GM10847 (cell line): ENCODE data around the gene ZNF554.

Source experiments
- POLR2A ChIP-seq: IDR thresholded peaks from 2 replicates; pipeline ENCODE4 v1.6.1; 2011; ENCODE audit not compliant: insufficient read length; ENCODE audit errors: extremely low read depth

The ZNF554 gene

DNA sequence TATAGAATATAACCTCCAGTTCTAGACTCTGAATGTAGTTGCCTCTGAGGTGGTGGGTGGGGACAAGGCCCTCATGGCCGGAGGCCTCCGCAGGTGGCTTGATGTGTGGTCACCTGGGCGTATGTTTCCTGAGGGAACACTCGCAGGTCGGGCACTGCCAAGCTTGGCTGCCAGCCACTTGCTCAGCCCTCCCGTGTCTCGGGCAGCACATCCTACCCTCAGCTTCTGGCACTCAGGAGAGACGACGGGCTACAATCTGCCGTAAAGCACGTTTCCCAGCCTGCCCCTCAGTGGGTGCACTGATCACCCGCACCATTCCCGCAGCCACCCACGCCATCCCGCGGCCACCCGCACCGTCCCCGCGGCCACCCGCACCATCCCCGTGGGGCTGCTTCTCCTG, 19.2 kb upstream of the ZNF554 start:
- no peak for TF ChIP-seq POLR2A

DNA sequence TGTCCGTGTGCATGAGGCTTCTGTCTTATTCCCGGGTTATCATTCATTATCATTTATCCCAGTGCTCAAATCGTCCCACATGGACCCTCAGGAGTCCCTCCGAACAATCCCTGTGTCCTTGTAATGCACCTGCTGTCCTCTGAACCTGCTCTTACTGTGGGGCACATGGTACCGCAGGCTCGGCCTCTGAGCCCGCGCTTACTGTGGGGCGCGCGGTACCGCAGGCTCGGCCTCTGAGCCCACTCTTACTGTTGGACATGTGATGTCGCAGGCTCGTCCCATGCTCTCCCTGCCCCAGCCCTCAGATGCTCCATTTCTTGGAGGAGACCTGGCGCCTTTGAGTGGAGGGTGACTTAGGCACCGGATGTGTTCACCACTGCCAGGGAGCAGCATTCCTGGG, 16.8 kb upstream of the ZNF554 start:
- TF ChIP-seq POLR2A: no peak

DNA sequence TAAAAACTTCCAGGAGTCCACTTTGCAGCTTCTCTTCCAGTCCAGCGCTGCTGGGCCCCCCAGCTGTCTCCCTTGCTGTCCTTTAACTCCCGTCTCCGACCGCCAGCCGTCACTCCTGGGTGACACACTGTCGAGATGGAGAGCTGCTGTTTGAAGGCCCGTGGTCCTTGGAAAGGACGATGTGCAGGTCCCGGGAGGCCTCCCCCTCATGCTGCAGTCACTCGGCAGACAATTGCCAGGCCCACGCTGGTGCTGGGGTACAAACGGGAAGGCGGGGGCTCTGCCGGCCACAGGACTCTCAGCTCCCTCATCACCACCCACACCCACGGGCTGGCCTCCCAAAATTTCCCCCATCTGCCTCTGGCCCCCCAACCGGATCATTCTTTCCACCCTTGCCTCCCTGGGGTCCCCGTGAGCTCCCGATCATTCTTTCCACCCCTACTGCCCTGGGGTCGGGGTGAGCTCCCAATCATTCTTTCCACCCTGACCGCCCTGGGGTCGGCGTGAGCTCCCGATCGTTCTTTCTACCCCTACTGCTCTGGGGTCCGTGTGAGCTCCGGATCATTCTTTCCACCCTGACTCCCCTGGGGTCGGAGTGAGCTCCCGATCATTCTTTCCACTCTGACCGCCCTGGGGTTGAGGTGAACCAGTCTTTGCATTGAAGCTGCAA, 16.0 kb upstream of the ZNF554 start:
- TF ChIP-seq POLR2A: no peak

DNA sequence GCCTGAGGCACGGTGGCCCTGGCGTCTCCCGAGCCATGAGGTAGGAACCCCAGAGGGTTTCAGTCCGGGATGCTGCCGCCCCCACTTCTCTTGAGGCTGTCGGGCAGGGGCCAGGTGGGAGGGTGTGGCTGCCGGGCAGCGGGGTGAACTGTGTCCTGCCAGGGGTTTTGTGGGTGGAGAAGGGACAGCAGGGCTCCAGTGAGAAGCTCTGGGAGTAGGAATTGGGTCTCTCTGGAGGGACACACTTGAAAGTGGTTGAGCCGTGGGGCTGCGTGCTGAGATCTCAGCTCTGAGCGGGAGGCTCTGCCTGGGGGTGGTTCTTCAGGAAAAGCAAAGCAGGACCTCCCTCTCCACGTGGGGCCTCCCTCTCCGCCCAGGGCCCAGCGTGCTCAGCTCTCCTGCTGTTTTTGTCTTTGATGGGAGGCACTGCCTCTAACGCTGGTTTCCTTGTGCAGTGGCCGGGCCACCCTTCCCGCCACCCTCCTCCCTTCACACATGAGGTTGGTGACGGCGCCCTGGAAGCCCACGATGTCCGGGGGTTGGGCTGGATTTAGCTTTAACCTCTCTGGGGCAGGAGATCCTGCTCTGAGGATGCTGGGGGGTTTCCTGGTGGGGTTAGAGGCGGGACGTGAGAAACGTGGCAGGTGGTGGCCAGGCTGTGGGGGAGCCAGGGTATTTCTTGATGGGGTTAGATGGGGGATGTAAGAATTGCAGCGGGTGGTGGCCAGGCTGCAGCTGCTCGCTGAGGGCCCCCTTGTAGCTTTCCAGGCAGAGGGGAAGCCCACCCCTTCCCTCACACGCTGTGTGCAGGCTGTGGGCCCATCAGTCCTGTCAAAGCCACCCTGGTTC, 15.3 kb upstream of the ZNF554 start:
- TF ChIP-seq POLR2A: no peak

DNA sequence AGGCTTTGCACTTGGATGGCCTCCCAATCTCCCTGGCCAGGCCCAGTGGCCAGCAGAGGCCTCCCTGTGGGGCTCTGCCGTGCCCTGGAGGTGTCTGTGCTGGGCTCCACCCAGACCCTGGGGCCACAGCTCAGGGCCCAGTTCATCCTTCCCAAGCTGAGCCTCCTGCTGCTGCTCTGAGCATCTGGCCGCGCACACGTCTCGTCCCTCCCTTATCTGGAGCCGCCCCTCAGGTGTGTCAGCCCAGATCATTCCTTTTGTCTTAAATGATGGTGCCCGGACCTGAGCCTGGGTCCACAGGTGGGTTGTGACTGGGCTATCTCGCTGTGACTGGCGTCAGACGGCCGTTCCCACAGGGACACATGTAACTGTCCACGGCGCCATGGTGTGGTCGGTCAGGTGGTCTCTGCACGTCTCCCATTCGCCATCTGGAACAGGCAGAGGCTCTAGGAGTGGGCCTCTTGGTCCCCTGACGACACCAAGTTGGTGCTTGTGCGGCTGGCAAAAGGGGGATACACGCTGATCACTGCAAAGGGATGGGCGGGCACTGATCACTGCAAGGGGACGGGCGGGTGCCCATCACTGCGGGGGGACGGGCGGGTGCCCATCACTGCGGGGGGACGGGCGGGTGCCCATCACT, 14.3 kb upstream of the ZNF554 start:
- no peak for TF ChIP-seq POLR2A

DNA sequence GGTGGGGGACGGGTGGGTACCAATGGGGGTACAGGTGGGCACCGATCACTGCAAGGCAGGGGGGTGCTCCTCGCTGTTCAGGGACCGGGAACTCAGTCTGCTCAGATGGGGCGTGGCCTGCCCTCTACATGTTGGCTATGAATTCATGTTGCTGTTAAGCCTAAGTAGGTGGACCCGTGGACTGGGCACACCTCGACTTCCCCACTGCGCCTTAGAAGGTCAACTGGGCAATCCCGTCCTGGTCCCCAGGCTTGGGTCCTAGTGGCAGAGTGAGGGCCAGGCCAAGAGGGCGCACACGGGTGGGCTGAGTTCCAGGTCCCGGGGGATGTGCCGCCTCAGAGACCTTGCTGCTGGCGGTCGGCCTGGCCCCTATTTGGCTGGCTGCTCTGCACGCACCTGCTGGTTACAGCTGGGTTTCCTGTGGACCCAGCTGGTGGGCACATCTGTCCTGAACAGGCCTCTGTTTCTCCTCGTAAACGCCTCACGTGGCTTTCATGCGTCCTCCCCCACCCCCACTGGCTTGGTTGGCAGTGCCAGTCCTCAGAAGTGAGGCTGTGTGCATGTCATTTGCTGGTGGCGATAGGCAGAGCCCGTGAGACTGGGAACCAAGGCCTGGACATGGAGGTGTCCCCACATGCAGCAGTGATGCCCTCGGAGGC, 13.5 kb upstream of the ZNF554 start:
- TF ChIP-seq POLR2A: no peak

DNA sequence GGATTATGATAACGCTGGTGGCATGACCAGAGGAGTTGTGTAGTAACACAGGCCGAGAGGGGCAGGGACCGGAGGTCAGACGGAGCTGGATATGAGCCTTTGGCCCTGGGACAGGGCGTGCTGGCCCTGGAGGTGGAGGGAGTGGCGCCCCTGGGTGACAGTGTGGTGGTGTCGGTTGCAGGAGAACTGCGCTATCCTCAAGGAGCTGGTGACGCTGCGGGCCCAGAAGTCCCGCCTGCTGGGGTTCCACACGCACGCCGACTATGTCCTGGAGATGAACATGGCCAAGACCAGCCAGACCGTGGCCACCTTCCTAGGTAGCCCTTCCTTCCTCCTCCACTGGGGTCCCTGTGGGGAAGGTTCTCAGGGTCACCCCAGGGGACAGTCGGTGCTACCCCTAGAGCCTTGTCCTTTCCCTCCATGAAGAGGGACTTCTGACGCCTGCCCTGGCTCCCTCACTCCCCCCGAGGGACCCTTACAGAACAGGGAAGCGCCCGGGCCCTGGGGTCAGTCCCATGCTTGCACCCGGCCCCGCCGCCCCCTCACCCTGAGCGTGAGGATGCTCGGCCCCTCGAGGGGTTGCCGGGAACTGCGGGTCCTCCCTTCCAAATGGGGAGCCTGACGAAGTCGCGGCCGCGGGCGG, 12.8 kb upstream of the ZNF554 start:
- TF ChIP-seq POLR2A: no peak

DNA sequence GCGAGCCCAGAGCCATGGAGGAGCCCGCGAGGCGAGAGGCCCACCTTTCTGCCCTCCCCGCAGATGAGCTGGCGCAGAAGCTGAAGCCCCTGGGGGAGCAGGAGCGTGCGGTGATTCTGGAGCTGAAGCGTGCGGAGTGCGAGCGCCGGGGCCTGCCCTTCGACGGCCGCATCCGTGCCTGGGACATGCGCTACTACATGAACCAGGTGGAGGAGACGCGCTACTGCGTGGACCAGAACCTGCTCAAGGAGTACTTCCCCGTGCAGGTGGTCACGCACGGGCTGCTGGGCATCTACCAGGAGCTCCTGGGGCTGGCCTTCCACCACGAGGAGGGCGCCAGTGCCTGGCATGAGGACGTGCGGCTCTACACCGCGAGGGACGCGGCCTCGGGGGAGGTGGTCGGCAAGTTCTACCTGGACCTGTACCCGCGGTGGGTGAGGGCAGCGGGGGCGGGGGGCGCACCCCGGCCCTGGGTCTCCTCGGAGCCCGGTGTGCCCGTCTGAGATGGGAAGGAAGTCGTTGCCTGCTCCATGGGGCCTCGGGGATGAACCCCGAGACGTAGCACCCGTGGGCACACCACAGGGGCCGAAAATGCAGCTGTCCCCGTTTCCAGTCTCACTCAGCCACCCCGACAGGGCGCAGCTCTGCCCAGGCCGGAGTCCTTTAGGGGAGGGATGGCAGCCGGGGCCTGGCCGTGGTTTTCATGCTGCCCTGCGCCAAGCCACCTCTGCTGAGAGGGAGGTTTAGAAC, 12.1 kb upstream of the ZNF554 start:
- no peak for TF ChIP-seq POLR2A

DNA sequence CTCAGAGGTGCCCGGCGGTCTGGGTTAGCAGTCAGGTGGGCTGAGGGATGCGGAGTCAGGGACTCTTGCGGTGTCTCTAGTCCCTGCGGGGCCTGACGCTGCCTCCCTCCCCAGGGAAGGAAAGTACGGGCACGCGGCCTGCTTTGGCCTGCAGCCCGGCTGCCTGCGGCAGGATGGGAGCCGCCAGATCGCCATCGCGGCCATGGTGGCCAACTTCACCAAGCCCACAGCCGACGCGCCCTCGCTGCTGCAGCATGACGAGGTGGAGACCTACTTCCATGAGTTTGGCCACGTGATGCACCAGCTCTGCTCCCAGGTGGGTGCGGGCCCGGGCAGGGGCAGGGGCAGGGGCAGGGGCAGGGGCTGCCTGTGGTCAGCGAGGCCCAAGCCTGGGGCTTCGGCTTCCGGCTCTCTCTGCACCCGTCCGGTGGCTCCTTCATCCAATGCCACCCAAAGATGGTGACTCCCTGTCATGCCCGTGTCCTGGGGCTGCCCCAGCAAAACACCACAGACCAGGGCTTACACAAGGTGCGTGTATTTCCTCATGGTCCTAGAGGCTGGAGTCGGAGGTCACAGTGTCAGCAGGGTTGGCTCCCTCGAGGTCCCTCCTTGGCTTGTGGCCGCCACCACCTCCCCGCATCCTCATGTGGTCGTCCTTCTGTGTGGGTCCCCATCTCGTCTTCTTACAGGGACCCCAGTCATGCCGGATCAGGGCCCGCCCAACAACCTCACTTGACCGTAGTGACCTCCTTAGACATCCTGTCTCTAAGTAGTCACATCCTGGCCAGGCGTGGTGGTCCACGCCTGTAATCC, 11.3 kb upstream of the ZNF554 start:
- TF ChIP-seq POLR2A: no peak

DNA sequence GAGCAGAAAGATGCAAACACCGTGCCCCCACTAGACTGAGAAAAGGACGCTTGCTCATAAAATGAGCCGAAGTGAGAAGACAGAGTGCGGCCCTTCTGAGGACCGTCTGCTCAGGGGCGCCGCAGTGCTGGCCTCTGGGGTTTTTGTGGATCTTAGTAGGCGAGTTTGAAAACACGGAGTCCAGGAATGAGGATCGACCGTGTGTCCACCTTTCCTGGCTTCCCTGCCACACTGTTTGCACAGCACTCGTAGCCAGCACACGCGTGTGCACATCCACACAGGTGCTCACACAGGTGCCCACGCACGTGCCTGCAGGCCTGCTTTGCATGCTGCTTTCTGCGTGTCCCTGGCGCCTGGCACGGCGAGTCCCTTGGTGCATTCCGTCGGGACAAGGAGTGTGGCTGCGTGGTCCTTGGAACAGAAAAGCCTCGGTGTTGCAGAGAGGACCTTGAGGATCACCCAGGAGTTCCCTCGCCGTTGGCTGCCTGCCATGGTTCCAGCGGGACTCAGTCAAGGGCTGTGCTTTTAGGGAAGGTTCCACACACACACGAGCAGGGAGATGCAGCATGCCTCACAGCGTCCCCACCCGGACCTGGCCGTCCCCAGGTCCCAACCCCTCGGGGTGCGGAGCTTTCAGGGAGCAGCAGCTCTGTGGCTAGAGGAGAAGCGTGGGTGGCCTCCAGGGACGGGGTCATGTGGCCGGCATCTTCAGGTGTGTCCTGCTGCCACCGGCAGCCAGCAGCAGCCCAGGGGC, 10.1 kb upstream of the ZNF554 start:
- TF ChIP-seq POLR2A: no peak

DNA sequence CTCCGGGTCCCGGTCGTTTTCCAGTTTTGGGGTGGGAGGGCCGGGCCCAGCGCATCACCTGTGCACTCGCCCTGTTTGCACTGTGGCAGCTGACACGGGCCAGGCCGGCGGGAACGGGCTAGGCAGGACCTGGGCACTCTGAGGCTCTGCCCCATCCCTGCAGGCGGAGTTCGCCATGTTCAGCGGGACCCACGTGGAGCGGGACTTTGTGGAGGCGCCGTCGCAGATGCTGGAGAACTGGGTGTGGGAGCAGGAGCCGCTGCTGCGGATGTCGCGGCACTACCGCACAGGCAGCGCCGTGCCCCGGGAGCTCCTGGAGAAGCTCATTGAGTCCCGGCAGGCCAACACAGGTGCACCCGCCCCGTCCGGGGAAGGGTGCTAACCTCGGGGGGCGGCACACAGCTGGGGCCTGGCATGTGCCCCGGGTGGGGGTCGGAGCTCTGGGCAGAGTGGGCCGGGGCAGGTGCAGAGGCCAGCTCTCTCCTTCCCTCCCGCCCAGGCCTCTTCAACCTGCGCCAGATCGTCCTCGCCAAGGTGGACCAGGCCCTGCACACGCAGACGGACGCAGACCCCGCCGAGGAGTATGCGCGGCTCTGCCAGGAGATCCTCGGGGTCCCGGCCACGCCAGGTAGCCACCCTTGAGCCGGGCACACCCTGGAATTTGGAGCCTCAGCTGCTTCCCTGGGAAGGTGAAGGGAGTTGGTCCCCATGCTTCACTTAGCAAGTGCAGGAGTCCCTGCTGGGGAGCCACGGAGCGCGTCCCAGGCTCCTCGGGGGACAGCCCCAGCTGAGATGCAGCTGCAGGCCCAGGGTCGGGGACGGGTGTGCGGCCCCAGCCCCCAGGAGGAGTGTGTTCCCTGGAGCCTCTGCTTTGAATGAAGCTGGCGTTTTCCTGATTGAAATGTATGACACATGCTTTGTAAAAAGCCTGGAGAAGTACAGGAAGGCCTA, 9.3 kb upstream of the ZNF554 start:
- TF ChIP-seq POLR2A: no peak

DNA sequence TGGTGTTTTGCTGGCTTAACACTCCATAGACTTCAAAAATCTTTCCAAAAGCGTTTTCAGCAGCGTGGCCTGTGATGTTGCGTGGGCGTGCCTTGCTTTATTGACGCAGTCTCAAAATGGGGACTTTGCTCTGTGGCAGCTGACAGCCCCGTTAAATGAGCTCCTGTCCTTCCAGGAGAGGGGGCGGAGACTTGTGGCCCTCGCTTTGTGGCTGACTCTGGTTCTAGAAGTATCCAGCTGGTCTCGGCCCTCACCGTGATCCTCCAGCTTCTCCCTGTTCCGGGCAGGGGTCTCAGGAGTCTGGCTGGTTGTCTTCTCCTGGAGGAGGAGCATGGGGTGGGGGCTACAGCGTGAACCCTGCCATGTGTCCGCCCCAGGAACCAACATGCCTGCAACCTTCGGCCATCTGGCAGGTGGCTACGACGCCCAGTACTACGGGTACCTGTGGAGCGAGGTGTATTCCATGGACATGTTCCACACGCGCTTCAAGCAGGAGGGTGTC, 8.4 kb upstream of the ZNF554 start:
- no peak for TF ChIP-seq POLR2A
